LNCaP clone FGC (cell line): Measurements from ENCODE around the gene INSC.

ENCODE experiments used
- DNase-seq: peaks from one replicate; pipeline ENCODE4 v3.0.0-alpha.2; 2011; ENCODE audit warnings: low read depth
- H3K4me3 ChIP-seq: 2 replicates; pipeline ENCODE4 v1.5.1; 2011; ENCODE audit warnings: mild to moderate bottlenecking, low read depth, low read length, control low read depth
- CTCF ChIP-seq: IDR thresholded peaks from 2 replicates; pipeline ENCODE4 v1.5.1; 2012; ENCODE audit warnings: mild to moderate bottlenecking; ENCODE audit not compliant: control insufficient read depth, insufficient read depth; ENCODE audit errors: extremely low read depth

Gene INSC

GRCh38 chr11:15099267-15099666 is 15.5 kb upstream of the INSC start:
- no peak for TF ChIP-seq CTCF
- no peak overlapping the region for H3K4me3 ChIP-seq
- no peak for DNase-seq

GRCh38 chr11:15101072-15101709 is 13.5 kb upstream of the INSC start:
- DNase-seq: peak; percentile 13
- TF ChIP-seq CTCF: peak; percentile 95
- H3K4me3 ChIP-seq: no peak overlapping the region

- H3K4me3 ChIP-seq: no peak overlapping the region
- no peak for DNase-seq
- TF ChIP-seq CTCF: no peak
Measured at GRCh38 chr11:15104166-15104565, 10.6 kb upstream of the INSC start.

- no peak overlapping the region for H3K4me3 ChIP-seq
- DNase-seq: no peak
- TF ChIP-seq CTCF: no peak
Measured at GRCh38 chr11:15106201-15106965, 8.3 kb upstream of the INSC start.

- no peak for DNase-seq
- TF ChIP-seq CTCF: no peak
- H3K4me3 ChIP-seq: no peak overlapping the region
Measured at GRCh38 chr11:15107730-15108515, 6.8 kb upstream of the INSC start.

GRCh38 chr11:15108592-15109130 is 6.1 kb upstream of the INSC start:
- no peak overlapping the region for H3K4me3 ChIP-seq
- TF ChIP-seq CTCF: no peak
- no peak for DNase-seq
